Karpas-422 (cell line): ENCODE results near the gene SAPCD2. TPM values are rescaled to one million over a fixed set of nuclear protein-coding genes. Genes with fewer than 3 reads are reported as not detected.

Experiments
- DNase-seq: peaks from one replicate; pipeline ENCODE4 v3.0.0-alpha.2; 2015
- H2AFZ ChIP-seq: fragments of 200-600 bp; sonication (generic); 2 replicates; pipeline ENCODE4 v1.6.1; 2014; ENCODE audit warnings: antibody characterized with exemption, low read length, mixed read lengths
- H3K27ac ChIP-seq: fragments of 200-600 bp; sonication (generic); 2 replicates; pipeline ENCODE4 v1.5.1; 2014; ENCODE audit warnings: mild to moderate bottlenecking, low read length, moderate library complexity
- H3K27me3 ChIP-seq: fragments of 200-600 bp; sonication (generic); 2 replicates; pipeline ENCODE4 v1.6.1; 2014; ENCODE audit warnings: low read length, mixed read lengths
- H3K36me3 ChIP-seq: fragments of 200-600 bp; sonication (generic); 2 replicates; pipeline ENCODE4 v1.6.1; 2014; ENCODE audit warnings: low read length, mixed read lengths; ENCODE audit not compliant: insufficient read depth
- H3K4me1 ChIP-seq: fragments of 200-600 bp; sonication (generic); 2 replicates; pipeline ENCODE4 v1.6.1; 2014; ENCODE audit warnings: mild to moderate bottlenecking, low read length, mixed read lengths
- H3K4me2 ChIP-seq: fragments of 200-600 bp; sonication (generic); 2 replicates; pipeline ENCODE4 v1.6.1; 2014; ENCODE audit warnings: low read length, low read depth, mild to moderate bottlenecking; ENCODE audit not compliant: poor library complexity, severe bottlenecking
- H3K4me3 ChIP-seq: fragments of 200-600 bp; sonication (generic); 2 replicates; pipeline ENCODE4 v1.5.1; 2014; ENCODE audit warnings: mild to moderate bottlenecking, antibody characterized with exemption, low read length, mixed read lengths
- H3K79me2 ChIP-seq: fragments of 200-600 bp; sonication (generic); 2 replicates; pipeline ENCODE4 v1.6.1; 2014; ENCODE audit warnings: mild to moderate bottlenecking, low read length, mixed read lengths
- H3K9ac ChIP-seq: fragments of 200-600 bp; sonication (generic); 2 replicates; pipeline ENCODE4 v1.6.0; 2014; ENCODE audit warnings: low read length
- H3K9me2 ChIP-seq: fragments of 200-600 bp; sonication (generic), shearing (Covaris generic); replicated peaks from 2 replicates; pipeline ENCODE4 v1.6.0; 2014; ENCODE audit warnings: mild to moderate bottlenecking, low read length, moderate library complexity; ENCODE audit not compliant: insufficient read depth
- H3K9me3 ChIP-seq: fragments of 300-700, 200-600 bp; sonication (generic); 2 replicates; pipeline ENCODE4 v1.6.1; 2014; ENCODE audit warnings: low read length, mixed read lengths
- H4K20me1 ChIP-seq: fragments of 200-600 bp; sonication (generic); 2 replicates; pipeline ENCODE4 v1.6.1; 2014; ENCODE audit warnings: mild to moderate bottlenecking, antibody characterized with exemption, low read length, low read depth; ENCODE audit not compliant: insufficient read depth
- total RNA-seq: library from RNA; depleted of rRNA; stranded (reverse); fragments of >200 nt; shearing (Covaris generic); gene quantifications from 2 replicates; pipeline ENCODE4 v1.2.3, GENCODE V29; 2014; ENCODE audit warnings: low replicate concordance

Gene SAPCD2
- total RNA-seq, 1 experiment from 2014 or later, result 18.6 TPM

GRCh38 chr9:137079401-137079787, 9.0 kb upstream of the SAPCD2 start:
- no peaks in the 10 kb centered on the region for H3K9me2 ChIP-seq
- no peak overlapping the region for H3K27ac ChIP-seq
- H3K9ac ChIP-seq, result no peak overlapping the region
- H3K79me2 ChIP-seq, result no peaks in the 10 kb centered on the region
- H3K4me1 ChIP-seq, result peaks cover 50% of the 10 kb centered on the region
- H3K36me3 ChIP-seq, result no peaks in the 10 kb centered on the region
- no peaks in the 10 kb centered on the region for H3K27me3 ChIP-seq
- peaks cover 4% of the 10 kb centered on the region; the same call in 1 of the 2 replicates for H4K20me1 ChIP-seq
- no peak overlapping the region for H3K4me2 ChIP-seq
- no peak overlapping the region for H2AFZ ChIP-seq
- H3K9me3 ChIP-seq, result no peaks in the 10 kb centered on the region
- no peak for DNase-seq
- H3K4me3 ChIP-seq, result no peak overlapping the region

GRCh38 chr9:137078701-137079400, 8.5 kb upstream of the SAPCD2 start:
- Histone ChIP-seq H3K4me1 (peaks cover 45% of the 10 kb centered on the region), H3K27me3 (no peaks in the 10 kb centered on the region), H3K4me2 (peak overlapping the region; percentile 85), H3K27ac (no peak overlapping the region), H3K9me2 (no peaks in the 10 kb centered on the region), H3K9me3 (no peaks in the 10 kb centered on the region), H2AFZ (no peak overlapping the region), H4K20me1 (peaks cover 4% of the 10 kb centered on the region; the same call in 1 of the 2 replicates), H3K79me2 (no peaks in the 10 kb centered on the region), H3K36me3 (no peaks in the 10 kb centered on the region), H3K9ac (peak overlapping the region; percentile 82; the same call in 1 of the 2 replicates), H3K4me3 (peak overlapping the region; percentile 81; the same call in 1 of the 2 replicates)
- DNase-seq, result no peak

GRCh38 chr9:137077758-137078693, 7.7 kb upstream of the SAPCD2 start:
- Histone ChIP-seq H3K27ac (no peak overlapping the region), H2AFZ (peak overlapping the region; percentile 50; the same call in 1 of the 2 replicates), H4K20me1 (peaks cover 4% of the 10 kb centered on the region; the same call in 1 of the 2 replicates), H3K9me2 (no peaks in the 10 kb centered on the region), H3K9me3 (no peaks in the 10 kb centered on the region), H3K4me3 (peak overlapping the region; percentile 81), H3K4me1 (peaks cover 37% of the 10 kb centered on the region), H3K27me3 (no peaks in the 10 kb centered on the region), H3K4me2 (peak overlapping the region; percentile 85), H3K9ac (peak overlapping the region; percentile 82), H3K36me3 (no peaks in the 10 kb centered on the region), H3K79me2 (no peaks in the 10 kb centered on the region)
- peak; percentile 65 for DNase-seq

- Histone ChIP-seq H3K27me3 (no peaks in the 10 kb centered on the region), H3K9me3 (no peaks in the 10 kb centered on the region), H3K4me2 (peak within 1 kb of the TSS; percentile 85), H3K79me2 (no peaks in the 10 kb centered on the region), H3K36me3 (no peaks in the 10 kb centered on the region), H3K9ac (peak within 1 kb of the TSS; percentile 85), H3K4me1 (peaks cover 29% of the 10 kb centered on the region), H2AFZ (peak within 1 kb of the TSS; percentile 76; the same call in 1 of the 2 replicates), H3K27ac (no peak within 1 kb of the TSS), H4K20me1 (peaks cover 4% of the 10 kb centered on the region; the same call in 1 of the 2 replicates), H3K9me2 (no peaks in the 10 kb centered on the region), H3K4me3 (peak within 1 kb of the TSS; percentile 81)
- peak; percentile 85 for DNase-seq
These were observed 6.8 kb upstream of the SAPCD2 start, which contains the start of gene UAP1L1 for GRCh38 chr9:137077010-137077747. UAP1L1 (plus strand) TSS chr9:137077517; CDS start chr9:137077533, 16 bp downstream.

GRCh38 chr9:137076636-137077009, 6.3 kb upstream of the SAPCD2 start:
- Histone ChIP-seq H3K4me3 (peak overlapping the region; percentile 69), H3K9me2 (no peaks in the 10 kb centered on the region), H3K27me3 (no peaks in the 10 kb centered on the region), H3K9me3 (no peaks in the 10 kb centered on the region), H3K27ac (no peak overlapping the region), H3K9ac (peak overlapping the region; percentile 85), H3K79me2 (no peaks in the 10 kb centered on the region), H4K20me1 (peaks cover 4% of the 10 kb centered on the region; the same call in 1 of the 2 replicates), H2AFZ (peak overlapping the region; percentile 76; the same call in 1 of the 2 replicates), H3K4me2 (peak overlapping the region; percentile 84), H3K4me1 (peaks cover 26% of the 10 kb centered on the region), H3K36me3 (no peaks in the 10 kb centered on the region)
- no peak for DNase-seq

- H3K4me1 ChIP-seq, result peaks cover 35% of the 10 kb centered on the region
- H3K9me3 ChIP-seq, result no peaks in the 10 kb centered on the region
- H3K9ac ChIP-seq, result peak overlapping the region; percentile 53
- H3K4me2 ChIP-seq, result peak overlapping the region; percentile 53
- DNase-seq, result no peak
- H3K36me3 ChIP-seq, result no peaks in the 10 kb centered on the region
- peak overlapping the region; percentile 6; the same call in 1 of the 2 replicates for H3K4me3 ChIP-seq
- H3K9me2 ChIP-seq, result no peaks in the 10 kb centered on the region
- peak overlapping the region; percentile 21; the same call in 1 of the 2 replicates for H3K27ac ChIP-seq
- H3K79me2 ChIP-seq, result no peaks in the 10 kb centered on the region
- peaks cover 4% of the 10 kb centered on the region; the same call in 1 of the 2 replicates for H4K20me1 ChIP-seq
- H3K27me3 ChIP-seq, result no peaks in the 10 kb centered on the region
- H2AFZ ChIP-seq, result no peak overlapping the region; the same call in 1 of the 2 replicates
These were observed 5.0 kb upstream of the SAPCD2 start for GRCh38 chr9:137075275-137075775.

- Histone ChIP-seq H2AFZ (peak overlapping the region; percentile 68), H3K4me2 (peak overlapping the region; percentile 53), H3K79me2 (peaks cover under 1% of the 10 kb centered on the region)
These were observed 4.4 kb upstream of the SAPCD2 start for GRCh38 chr9:137074657-137075274.

More at GRCh38 chr9:137074657-137075274, 4.4 kb upstream of the SAPCD2 start:
- H3K27ac ChIP-seq, result peak overlapping the region; percentile 21; the same call in 1 of the 2 replicates
- H3K4me1 ChIP-seq, result peaks cover 35% of the 10 kb centered on the region
- peak overlapping the region; percentile 53 for H3K9ac ChIP-seq
- DNase-seq, result peak; percentile 91
- H3K4me3 ChIP-seq, result peak overlapping the region; percentile 6; the same call in 1 of the 2 replicates
- no peaks in the 10 kb centered on the region for H3K27me3 ChIP-seq
- no peaks in the 10 kb centered on the region for H3K9me2 ChIP-seq
- no peaks in the 10 kb centered on the region for H3K9me3 ChIP-seq
- H3K36me3 ChIP-seq, result no peaks in the 10 kb centered on the region
- H4K20me1 ChIP-seq, result peaks cover 4% of the 10 kb centered on the region; the same call in 1 of the 2 replicates
